ENCODE measurements around the gene FRRS1L. TPM values are rescaled to one million over a fixed set of nuclear protein-coding genes. Genes with fewer than 3 reads are reported as not detected.

The FRRS1L gene
- total RNA-seq, 1 donor from 2014 or later = 2.5 TPM

- H3K27me3 ChIP-seq (ENCODE audit: low read depth) = no peaks in the 10 kb centered on the region
- intact Hi-C loops (cut with micrococcal nuclease) = no loop called here
- H3K27ac ChIP-seq (replicated peaks) = peak overlapping the region; percentile 98
- TF ChIP-seq CTCF (IDR thresholded peaks at IDR 0.05; ENCODE audit: borderline replicate concordance) = no peak
- peaks cover 70% of the 10 kb centered on the region for H3K4me1 ChIP-seq
- no peaks in the 10 kb centered on the region for H3K36me3 ChIP-seq
- H3K9me3 ChIP-seq (replicated peaks) = no peaks in the 10 kb centered on the region
- H3K4me3 ChIP-seq = peak overlapping the region; percentile 91
- DNase-seq = no peak
Measured at GRCh38 chr9:109117856-109118807, 48.9 kb downstream of the FRRS1L start.

- Histone ChIP-seq H3K9me3 (replicated peaks) (no peaks in the 10 kb centered on the region), H3K27ac (replicated peaks) (peak overlapping the region; percentile 98), H3K4me1 (peaks cover 91% of the 10 kb centered on the region), H3K4me3 (no peak overlapping the region), H3K36me3 (no peaks in the 10 kb centered on the region), H3K27me3 (ENCODE audit: low read depth) (no peaks in the 10 kb centered on the region)
- intact Hi-C loops (cut with micrococcal nuclease) = no loop called here
- DNase-seq = peak; percentile 35
- TF ChIP-seq CTCF (IDR thresholded peaks at IDR 0.05; ENCODE audit: borderline replicate concordance) = no peak
Measured at GRCh38 chr9:109115931-109116526, 51.0 kb downstream of the FRRS1L start.

- Histone ChIP-seq H3K9me3 (replicated peaks) (no peaks in the 10 kb centered on the region), H3K36me3 (no peaks in the 10 kb centered on the region), H3K4me3 (peak overlapping the region; percentile 31), H3K4me1 (peaks cover 100% of the 10 kb centered on the region), H3K27ac (replicated peaks) (peak overlapping the region; percentile 98), H3K27me3 (ENCODE audit: low read depth) (no peaks in the 10 kb centered on the region)
- TF ChIP-seq CTCF (IDR thresholded peaks at IDR 0.05; ENCODE audit: borderline replicate concordance) = no peak
- DNase-seq = no peak
- intact Hi-C loops (cut with micrococcal nuclease) = no loop called here
Measured at GRCh38 chr9:109114670-109115069, 52.4 kb downstream of the FRRS1L start.

GRCh38 chr9:109113892-109114609, 53.0 kb downstream of the FRRS1L start:
- Histone ChIP-seq H3K4me3 (peak overlapping the region; percentile 31), H3K9me3 (replicated peaks) (no peaks in the 10 kb centered on the region), H3K27me3 (ENCODE audit: low read depth) (no peaks in the 10 kb centered on the region), H3K27ac (replicated peaks) (peak overlapping the region; percentile 98), H3K36me3 (no peaks in the 10 kb centered on the region), H3K4me1 (peaks cover 100% of the 10 kb centered on the region)
- DNase-seq = no peak
- intact Hi-C loops (cut with micrococcal nuclease) = no loop called here
- no peak for TF ChIP-seq CTCF (IDR thresholded peaks at IDR 0.05; ENCODE audit: borderline replicate concordance)

- H3K27ac ChIP-seq (replicated peaks) = peak overlapping the region; percentile 98
- H3K4me1 ChIP-seq = peaks cover 100% of the 10 kb centered on the region
- no peaks in the 10 kb centered on the region for H3K27me3 ChIP-seq (ENCODE audit: low read depth)
- no peak for DNase-seq
- no peak for TF ChIP-seq CTCF (IDR thresholded peaks at IDR 0.05; ENCODE audit: borderline replicate concordance)
- H3K36me3 ChIP-seq = no peaks in the 10 kb centered on the region
- no peaks in the 10 kb centered on the region for H3K9me3 ChIP-seq (replicated peaks)
- peak overlapping the region; percentile 31 for H3K4me3 ChIP-seq
- intact Hi-C loops (cut with micrococcal nuclease) = no loop called here
Measured at GRCh38 chr9:109113254-109113653, 53.8 kb downstream of the FRRS1L start.

Measured in left ventricle myocardium inferior (tissue), 1 donor.